Epithelial cell of esophagus (primary cell): ENCODE measurements around the gene PAWR.

Experiments used
- DNase-seq: peaks from one replicate; pipeline ENCODE4 v3.0.0; 2010; ENCODE audit warnings: low read depth
- H3K4me3 ChIP-seq: 2 replicates; pipeline ENCODE4 v1.5.1; 2011; ENCODE audit warnings: mild to moderate bottlenecking, low read length, control low read depth
- TF ChIP-seq, protein P1 (sequence below): IDR thresholded peaks from 2 replicates; pipeline ENCODE4 v1.5.1; 2011; ENCODE audit warnings: low read depth, mild to moderate bottlenecking, low read length, control low read depth, inconsistent platforms; ENCODE audit not compliant: insufficient read depth; ENCODE audit errors: missing control alignments

Gene PAWR, protein sequence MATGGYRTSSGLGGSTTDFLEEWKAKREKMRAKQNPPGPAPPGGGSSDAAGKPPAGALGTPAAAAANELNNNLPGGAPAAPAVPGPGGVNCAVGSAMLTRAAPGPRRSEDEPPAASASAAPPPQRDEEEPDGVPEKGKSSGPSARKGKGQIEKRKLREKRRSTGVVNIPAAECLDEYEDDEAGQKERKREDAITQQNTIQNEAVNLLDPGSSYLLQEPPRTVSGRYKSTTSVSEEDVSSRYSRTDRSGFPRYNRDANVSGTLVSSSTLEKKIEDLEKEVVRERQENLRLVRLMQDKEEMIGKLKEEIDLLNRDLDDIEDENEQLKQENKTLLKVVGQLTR

DNA sequence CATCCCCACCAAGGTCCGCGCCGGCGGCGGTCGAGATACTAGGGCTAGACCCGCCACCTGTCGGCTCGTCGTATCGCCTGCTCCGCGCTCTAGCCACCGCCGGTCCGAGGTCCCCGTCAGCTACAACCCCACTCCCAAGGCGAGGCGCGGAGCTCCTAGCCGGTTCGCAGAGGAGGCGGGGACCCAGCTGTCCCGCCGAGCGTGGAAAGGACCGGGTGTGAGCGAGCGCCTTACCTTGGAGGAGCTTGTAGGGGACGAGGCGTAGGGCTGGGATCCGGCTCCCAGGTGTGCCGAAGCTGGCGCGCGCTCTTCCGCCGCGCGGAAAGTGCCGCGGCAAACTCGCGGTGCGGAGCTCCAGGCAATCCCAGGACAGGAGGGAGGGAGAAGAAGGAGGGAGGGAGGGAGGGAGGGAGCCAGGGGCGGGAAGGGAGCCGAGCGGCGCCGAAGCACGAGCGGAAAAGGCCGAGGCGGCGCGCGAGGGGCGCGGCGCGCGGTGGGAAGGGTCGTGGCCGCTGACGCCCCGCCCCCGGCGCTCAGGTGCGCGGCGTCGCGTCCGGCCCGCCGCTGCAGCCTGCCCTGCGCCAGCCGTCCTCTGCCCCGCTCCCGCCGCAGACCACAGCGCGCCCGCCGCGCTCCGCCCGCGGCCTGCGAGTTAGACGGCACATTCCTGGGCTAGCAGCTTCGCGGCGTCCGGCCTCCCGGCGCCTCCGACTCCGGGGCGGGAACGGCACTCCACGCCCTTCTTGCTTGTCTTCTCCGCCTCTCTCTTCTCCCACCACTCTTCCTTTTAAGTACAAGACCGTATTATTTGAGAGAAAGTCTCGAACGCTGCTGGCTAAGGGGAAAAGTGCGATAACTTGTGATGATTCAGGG lies at the start of gene PAWR:
Gene PAWR, minus strand, starts transcription at position 327 of the 873 bp plus-strand sequence. CDS start 720 bp downstream, outside the sequence.
- peak within 1 kb of the TSS; percentile 73 for H3K4me3 ChIP-seq
- TF ChIP-seq, protein P1, sequence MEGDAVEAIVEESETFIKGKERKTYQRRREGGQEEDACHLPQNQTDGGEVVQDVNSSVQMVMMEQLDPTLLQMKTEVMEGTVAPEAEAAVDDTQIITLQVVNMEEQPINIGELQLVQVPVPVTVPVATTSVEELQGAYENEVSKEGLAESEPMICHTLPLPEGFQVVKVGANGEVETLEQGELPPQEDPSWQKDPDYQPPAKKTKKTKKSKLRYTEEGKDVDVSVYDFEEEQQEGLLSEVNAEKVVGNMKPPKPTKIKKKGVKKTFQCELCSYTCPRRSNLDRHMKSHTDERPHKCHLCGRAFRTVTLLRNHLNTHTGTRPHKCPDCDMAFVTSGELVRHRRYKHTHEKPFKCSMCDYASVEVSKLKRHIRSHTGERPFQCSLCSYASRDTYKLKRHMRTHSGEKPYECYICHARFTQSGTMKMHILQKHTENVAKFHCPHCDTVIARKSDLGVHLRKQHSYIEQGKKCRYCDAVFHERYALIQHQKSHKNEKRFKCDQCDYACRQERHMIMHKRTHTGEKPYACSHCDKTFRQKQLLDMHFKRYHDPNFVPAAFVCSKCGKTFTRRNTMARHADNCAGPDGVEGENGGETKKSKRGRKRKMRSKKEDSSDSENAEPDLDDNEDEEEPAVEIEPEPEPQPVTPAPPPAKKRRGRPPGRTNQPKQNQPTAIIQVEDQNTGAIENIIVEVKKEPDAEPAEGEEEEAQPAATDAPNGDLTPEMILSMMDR, result peak; percentile 28
- DNase-seq, result peak; percentile 92

DNA sequence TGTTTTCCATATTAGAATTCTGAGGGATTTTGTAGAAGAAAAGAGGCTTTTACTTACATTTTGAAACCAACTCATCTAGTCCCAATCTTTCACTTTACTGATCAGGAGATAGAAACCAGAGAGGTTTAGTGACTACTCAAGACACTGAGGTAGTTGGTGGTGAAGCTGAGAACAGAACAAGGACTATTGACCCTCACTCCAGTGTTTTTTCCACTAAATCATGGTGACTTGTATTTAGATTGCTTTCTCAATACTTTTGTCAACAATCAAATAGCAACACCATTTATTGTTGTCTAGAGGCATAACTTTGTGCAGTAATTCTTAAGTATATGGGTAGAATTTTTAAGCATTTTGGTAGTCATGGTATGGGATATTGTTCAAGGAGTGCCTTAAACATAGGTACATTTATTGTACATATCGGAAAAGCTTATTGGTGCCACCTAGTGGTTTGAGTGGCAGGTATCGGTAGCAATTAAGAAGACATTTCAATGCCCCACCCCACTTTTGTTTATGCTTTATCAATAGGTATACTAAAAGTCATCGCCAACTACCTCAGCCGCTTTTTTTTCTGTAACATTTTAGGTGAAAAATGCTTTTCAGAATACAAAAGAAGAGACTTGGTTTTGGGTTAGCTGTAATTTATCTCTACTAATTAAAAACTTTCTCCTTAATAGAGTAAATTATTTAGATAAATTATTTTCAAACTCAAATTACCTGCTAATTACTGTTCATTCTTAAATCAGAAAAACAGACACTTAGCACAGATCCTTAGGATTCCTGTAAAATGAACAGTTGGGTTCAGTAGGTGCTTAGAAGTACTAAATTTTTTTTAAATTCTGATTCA lies 47.3 kb upstream of the PAWR start:
- peak; percentile 81 for DNase-seq
- TF ChIP-seq, protein P1, result peak; percentile 78

DNA sequence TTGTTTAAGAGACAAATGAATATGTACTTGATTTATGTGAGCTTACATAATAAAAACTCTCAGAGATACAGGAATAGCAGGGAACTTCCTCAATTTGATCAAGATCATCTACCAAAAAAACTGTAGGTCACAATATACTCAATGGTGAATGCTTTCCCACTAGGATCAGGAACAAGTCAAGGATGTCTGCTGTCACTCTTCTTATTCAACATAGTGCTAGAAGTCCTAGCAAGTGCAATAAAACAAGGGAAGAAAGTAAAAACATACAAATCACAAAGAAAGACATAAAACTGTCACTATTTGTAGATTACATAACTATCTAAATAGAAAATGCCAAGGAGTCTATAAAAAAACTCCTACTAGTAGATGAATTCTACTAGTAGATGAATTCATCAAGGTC lies 41.9 kb upstream of the PAWR start:
- no peak for DNase-seq
- TF ChIP-seq, protein P1, result no peak
- H3K4me3 ChIP-seq, result no peak overlapping the region

More for the DNA sequence above, 47.3 kb upstream of the PAWR start:
- no peak overlapping the region for H3K4me3 ChIP-seq

DNA sequence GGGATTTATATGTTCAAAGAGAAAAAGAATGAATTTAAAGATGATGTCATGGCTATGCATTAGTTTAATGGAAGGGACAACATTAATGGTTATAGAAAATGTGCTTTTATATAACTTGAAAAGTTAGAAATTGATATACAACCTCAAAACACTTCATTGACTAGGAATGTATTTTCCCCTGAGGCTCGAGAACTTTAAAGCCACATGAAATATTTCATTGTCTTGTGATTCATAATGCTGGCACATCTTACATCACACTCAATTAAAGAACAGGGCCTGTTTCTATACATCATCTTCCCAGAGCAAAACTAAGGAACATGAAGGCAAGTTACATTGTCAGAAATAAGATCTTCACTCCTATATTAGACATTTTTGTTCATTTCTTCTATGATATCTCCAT lies 35.2 kb upstream of the PAWR start:
- TF ChIP-seq, protein P1, result no peak
- no peak overlapping the region for H3K4me3 ChIP-seq
- DNase-seq, result peak; percentile 90

DNA sequence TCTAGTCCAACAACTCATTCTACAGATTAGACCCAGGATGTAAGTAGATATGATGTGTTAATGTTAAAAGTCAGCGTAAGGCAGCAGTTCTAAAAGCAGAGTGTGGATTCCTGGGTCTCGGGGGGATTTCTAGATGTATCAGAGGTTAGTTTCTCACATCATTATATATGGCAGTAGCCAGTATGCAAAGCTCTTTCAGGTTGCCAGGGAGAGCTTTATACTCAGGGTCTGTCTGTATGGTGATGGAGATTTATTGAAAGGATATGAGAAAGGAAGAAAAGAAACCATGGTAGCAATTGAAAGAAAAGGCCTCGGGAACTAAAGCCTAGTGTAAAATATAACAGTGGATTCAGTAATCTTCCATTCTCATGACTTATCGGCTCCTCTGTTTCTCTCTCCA lies 26.2 kb upstream of the PAWR start:
- TF ChIP-seq, protein P1, result no peak
- no peak for DNase-seq

DNA sequence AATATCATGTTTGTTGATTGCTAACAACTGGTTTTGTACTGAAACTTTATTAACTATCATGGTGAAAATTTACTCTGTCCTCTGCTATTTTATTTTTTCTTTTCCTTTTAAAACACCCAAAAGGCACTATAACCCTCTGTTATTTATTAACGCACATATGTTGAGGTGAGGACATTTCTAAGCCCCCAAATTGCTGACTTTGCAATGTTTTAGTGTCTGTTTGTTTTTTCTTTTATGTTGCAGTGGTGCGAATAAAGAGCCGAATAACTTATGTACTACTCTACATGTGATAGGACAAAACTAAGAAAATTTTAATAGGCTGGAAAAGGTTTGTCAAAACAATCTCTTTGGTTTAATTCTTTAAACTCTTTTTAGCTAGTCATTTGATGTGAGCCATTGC lies 24.5 kb upstream of the PAWR start:
- DNase-seq, result no peak
- H3K4me3 ChIP-seq, result no peak overlapping the region
- TF ChIP-seq, protein P1, result no peak

More for the DNA sequence above, 26.2 kb upstream of the PAWR start:
- H3K4me3 ChIP-seq, result no peak overlapping the region
